HuH-7 (cell line): Measurements from ENCODE around the gene SYT2.

ENCODE experiments used
- DNase-seq: peaks from one replicate; pipeline ENCODE4 v3.0.0; 2011; ENCODE audit warnings: low spot score

SYT2 gene

DNA sequence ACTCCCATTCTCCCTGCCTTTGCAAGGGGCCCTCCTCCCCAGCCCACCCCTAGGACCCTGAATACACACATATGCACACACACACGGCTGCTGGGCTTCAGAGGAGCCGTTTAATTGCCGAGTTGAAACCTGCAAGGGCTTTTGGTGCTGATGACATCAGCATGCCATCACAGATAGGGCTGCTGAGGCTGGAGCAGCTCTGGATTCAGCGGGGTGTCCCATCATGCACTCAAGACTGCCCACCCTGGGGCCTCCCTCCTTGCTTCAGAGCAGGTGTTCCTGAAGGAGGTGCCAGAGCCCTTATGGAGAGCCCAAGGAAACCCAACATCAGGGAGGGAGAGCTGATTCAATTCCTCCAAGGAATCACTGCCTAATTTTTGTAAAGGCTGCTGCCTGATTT, 5.7 kb downstream of the SYT2 start:
- no peak for DNase-seq

DNA sequence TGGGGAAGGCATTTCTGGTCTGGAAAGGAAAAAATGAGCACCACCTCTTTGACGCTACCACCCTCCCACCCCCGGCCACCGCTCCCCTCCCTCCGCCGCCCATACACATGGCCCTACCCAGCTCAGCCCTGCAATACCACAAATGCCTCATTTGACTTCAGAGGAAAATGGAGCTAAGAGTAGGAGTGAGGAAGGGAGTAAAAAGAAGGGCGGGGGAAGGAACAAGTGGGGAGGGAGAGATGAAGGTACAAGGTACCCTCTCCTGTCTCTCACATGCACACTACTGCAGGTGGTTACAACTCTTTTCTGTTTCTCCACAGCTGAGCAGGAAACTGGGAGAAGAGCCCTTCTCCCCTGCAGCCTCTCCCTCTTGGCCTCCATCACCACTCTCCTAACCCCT, 7.1 kb downstream of the SYT2 start:
- no peak for DNase-seq

DNA sequence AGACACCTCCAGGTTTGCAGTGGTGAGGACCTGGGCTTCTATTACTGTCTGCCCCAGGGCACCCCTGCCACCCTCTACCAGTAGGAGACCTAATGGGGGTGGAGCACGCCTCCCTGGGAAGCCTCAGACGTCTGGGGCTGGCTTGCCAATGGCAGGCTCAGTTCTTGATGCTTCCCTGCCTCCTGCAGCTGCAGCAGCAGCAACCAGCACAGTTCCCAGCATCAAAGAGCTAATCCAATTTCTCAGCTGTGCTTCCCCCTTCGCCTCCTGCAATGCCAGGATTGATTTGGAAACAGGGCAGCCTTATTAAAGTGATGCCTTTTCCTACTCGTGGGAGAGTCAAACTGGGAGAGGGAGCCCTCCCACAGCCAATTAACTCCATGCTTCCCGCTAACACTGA, 8.2 kb downstream of the SYT2 start:
- DNase-seq = no peak

DNA sequence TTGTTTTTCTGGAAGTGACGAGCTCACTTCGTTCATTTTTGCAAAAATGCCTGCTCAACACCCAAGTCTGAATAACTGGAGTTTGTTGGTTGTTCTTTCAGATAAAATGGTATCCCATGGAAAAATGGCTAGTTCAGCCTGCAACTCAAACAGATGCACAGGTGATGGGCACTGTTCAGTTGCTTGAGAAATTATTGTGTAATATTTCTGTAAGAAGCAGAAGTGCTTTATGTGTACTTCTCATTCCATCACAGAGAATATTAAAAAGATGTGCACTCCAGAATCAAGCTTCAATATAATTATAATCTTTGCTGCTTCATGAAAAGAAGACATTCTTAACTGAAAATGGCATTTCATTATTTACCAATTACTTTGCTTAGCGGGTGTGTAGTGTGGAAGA, 9.1 kb downstream of the SYT2 start:
- DNase-seq = no peak

DNA sequence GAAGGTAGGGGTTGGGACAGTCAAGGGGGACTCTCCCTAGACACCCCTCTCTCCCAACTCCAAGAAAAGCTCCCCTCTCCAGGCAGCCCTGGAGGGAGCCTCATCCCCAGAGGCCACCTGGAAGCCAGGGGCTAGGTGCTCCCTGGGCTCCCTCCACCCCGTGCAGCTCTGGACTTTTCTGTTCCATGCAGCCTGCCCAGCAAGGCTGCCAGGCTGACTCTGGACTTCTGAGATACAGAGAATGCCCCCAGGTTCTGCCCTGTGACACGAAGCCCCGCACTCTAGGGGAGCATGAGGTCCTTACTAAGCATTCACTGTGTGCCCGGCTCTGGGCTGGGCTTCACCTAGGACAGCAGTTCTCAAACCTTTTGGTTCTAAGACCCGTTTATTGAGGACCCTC, 10.2 kb downstream of the SYT2 start:
- DNase-seq = no peak

DNA sequence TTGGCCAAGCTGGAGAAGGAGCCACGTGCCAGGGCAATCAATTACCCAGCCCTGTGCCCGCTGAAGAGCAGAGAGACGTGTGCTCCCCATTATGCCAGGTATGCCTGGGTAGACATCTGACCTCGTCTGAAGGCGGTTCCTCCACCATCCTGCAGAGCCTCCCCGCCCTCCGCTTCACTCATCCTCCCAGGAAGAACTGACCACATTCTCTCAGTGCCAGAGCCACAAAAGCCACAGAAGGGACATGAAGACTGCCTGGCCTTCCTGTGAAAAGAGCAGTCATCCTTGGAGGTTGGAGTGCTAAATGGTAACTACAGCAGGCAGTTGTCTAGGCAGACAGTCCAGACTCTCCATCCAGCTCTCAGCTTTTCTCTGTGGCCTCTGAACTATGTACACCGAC, 12.0 kb downstream of the SYT2 start:
- DNase-seq = no peak

DNA sequence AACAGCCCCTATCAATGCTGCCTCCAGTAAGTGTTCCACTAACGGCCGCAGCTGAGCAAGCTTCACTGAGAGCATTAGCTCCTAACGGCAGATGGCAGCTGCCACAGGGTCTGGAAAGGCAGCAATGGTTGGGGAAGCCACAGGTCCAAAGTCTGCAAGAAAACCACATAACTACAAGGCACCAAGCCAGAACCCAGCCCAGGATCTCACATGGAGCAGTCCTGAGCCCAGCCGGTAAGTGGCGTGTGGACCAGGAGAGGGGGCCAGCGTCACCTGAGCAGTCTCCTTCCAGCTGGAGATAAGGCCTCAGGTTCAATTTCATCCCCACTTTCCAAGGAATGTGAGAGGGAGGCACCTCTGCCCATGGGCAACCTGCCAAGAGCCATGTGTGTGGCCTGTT, 13.2 kb downstream of the SYT2 start:
- DNase-seq = no peak

DNA sequence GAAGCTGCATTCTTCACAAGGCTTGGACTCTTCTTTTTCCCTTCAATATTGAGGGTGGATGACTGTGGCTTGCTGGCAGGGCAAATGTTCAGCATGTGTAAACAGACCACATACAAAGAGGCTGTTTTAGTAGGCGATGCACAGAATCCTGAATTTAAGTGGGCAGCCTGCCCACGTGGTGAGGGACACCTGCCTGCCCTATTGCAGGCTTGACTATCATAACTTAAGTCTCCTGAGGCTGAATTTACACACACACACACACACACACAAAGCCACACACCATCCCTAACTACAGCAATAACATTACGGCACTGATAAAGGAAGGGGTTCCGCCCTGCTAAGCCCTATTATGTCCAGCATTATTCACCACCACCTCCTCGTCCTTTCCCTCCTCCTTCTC, 15.9 kb downstream of the SYT2 start:
- no peak for DNase-seq

DNA sequence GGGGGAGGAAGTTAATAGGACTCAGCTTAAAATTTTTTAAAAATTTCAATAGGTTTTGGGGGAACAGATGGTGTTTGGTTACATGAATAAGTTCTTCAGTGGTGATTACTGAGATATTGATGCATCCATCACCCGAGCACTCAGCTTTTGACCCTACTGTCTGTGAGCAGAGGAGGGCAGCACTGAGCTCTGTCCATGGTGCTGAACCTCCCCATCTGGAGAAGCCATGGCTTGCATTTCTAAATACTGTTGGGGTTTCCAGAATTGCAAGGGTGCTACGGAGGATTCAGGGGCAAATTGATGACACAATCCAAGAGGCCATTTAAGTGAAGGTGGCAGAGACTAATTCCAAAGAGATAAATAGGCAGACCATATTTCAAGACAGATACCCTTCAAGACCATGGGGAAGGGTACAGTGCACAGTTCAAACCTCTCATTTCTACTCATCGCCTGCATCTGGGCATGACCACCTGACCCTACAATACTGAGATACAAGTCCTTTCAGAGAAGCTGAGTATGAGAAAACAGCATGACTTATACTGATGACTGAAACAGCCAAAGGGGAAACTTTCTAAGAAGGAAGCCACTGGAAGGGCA, 17.2 kb downstream of the SYT2 start:
- peak; percentile 77 for DNase-seq

DNA sequence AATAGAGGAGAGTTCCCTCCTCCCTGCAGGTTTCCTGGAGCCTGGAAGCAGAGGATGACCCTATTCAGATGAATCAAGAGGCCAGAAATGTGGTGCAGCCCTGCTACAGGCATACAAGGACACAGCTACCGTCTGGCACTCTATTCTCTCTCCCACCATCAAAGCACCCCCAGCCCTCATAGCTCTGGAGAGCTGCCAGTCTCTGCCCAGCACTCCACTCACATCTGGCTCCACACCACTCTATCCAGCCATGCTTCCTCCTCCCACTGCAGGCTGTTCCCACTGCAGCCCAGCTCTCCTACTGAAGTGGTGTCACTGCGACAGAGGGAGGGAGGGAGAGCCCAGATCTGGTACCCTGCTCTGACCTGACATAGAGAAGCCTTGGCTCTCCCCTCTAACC, 18.4 kb downstream of the SYT2 start:
- no peak for DNase-seq

DNA sequence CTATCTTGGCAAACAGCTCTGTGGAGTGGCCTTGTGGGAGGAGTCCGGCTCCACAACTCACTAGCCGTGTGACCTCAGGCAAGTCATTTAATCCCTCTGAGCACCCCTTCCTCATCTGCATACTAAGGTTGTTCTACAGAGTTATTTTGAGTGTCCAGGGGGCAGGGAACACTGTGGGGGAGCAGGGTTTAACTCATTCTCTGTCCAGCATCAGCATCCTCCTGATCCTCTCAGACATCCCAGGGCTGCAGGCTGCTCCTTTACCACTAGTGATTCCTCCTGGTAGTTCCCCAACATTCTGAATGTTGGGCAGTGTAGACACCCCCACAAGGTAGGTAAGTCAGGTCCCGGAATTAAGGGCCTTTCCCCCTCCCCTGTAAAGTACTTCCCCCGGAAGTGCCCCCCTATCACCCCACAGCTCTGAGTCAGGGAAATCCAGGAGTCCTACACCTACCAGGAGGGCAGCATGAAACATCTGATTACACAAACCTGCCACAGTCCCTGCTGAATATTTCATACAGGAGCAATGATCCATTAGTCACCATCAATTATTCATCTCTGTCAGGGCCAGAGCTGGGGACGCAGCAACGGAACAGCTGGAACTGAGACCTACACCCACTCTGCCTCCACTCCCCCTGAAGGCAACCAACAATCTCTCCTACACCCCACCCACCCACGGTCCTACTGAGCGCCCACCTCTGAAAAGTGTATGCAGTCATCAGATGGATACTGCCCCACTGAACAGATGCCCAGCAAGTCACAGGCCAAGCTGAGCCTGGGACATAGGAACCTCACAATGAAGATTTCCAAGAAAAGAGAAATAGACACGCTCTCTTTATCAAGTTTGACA, 20.5 kb downstream of the SYT2 start:
- DNase-seq = no peak

DNA sequence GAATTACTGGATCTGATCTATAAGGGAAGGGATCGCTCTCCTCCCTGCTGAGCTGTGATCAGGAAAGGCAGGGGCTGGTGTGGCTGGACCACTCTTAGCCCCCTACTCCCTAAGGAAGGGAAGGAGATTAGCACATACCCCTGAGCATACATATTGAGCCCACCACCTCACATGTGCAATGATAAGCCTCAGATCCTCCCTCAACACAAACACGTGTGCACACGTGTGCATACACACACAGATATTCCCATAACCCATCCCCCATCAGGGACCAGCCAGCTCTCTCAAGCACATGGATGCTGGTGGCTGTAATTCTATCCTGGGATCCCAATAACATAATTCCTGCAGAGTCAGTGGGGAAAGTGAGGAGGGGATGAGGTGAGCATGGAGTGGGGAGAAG, 21.2 kb downstream of the SYT2 start:
- no peak for DNase-seq

DNA sequence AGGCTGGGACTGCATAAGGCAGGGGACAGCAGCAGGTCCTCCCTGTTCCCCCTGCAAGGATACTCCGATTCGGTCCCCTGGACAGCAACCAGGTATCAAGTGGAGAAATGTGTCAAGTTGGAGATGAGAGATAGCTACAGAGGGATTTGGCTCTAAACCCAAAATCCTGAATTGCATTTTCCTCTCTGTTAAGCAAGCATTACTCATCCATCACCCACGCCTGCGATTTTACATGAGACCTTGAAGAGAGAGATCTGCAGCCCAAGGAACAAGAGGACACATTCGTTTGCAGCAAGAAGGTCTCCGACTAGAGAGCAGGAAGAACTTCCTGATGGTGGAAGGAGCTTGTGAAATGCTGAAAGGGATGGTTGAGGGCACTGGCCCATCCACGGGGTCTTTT, 21.9 kb downstream of the SYT2 start:
- no peak for DNase-seq

DNA sequence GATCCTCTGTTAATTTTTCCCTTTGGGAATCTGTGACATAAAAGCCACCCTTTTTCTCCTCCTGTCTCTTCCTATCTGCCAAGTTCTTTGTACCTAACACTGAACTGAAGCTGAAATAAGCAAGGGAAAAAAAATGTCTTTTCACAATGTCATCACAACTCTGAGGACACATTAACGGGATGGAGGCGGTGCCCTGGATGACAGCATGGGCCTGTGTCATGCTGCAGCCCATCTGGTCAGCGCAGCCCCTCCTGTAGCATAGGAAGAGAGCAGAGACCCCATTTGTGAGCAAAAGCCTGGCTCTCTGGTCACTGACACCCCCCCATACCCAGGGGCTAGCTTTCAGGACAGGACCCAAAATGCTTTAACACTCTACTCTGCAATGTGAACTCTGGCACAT, 22.5 kb downstream of the SYT2 start:
- DNase-seq = no peak

DNA sequence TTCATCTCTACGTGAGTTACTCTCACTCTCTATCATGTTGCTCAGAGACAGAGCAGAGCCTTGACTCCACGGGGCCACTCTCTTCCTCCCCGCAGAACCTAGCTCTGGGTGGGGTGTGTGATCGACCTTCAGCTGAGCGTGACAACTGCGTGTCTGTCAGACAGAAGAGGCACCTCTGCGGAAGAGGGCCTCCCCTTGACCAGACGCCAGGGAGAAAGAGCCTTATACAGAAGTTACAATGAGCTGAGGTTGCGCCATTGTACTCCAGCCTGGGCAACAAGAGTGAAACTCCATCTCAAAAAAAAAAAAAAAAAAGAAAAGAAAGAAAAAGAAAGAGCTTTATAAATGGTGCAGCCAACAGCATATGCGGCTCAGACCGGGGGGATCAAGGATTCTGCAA, 22.9 kb downstream of the SYT2 start:
- DNase-seq = no peak

DNA sequence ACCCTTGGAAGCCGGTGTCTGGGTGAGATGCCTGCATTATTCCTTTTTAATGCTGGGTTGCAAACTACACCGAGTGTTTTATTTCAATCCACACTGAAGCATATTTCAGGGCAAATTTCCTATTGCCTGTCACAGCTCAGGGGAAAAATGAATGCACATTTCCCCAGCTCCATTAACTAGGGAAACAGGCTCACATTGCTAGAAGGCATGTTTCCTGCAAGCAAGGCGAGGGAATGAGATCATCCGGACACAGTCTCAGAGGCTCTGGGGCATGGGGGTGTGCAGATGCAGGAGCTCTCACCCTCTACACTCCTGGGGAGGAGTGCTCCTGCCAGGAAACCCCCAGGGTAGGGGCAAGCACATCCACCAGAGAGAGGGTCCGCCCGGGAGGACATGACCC, 24.6 kb downstream of the SYT2 start:
- no peak for DNase-seq

DNA sequence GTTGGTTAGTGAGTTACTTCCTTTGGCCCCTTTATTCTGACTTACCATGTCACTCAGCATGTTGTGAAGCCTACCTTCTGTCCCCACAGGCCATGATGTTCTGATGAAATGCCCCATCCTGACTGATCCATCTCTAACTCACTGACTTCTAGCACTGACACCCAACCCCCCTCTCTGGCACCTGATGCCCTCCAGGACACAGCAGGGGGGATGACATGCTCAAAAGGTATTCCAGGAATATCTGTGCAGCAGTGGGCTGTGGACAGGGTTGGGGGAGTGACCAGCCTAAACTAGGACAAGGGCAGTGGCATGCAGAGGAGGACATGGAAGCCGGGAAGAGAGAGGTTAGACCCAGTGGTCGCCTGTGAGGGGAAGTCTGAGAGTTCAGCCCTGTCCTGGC, 25.5 kb downstream of the SYT2 start:
- DNase-seq = no peak

DNA sequence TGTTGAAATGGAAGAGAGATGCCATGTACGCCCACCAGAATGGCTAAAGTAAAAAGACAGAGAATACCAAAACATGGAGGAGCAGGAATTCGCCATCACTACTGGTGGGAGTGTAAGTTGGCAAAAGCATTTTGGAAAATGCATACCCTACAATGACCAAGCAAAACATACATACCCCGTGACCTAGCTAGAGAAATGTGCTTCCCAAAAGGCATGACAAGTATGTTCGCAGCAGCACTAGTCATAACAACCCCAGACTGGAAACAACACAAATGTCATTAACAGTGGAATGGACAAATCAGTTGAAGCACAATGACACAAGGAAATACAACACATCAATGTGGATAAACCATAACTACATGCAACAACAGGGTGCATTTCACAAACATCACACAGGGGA, 27.2 kb downstream of the SYT2 start:
- no peak for DNase-seq

DNA sequence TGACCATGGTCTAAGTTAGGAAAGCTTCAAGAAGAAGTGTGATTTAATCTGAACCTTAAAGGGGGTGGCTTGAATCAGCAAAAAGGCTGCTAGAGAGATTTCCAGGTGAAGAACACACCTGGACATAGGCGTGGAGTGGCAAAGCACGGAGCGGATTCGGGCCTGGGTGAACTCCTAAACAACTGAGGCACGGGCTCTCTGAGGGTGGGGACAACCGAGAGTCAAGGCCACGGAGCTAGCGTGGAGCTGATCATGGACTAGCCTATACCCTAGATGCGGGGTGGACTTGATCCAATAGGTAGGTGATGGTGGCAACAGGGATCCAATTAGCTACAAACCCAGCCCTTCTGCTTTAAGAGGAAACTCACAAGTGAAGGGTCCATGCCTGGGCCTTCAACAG, 27.8 kb downstream of the SYT2 start:
- DNase-seq = no peak

DNA sequence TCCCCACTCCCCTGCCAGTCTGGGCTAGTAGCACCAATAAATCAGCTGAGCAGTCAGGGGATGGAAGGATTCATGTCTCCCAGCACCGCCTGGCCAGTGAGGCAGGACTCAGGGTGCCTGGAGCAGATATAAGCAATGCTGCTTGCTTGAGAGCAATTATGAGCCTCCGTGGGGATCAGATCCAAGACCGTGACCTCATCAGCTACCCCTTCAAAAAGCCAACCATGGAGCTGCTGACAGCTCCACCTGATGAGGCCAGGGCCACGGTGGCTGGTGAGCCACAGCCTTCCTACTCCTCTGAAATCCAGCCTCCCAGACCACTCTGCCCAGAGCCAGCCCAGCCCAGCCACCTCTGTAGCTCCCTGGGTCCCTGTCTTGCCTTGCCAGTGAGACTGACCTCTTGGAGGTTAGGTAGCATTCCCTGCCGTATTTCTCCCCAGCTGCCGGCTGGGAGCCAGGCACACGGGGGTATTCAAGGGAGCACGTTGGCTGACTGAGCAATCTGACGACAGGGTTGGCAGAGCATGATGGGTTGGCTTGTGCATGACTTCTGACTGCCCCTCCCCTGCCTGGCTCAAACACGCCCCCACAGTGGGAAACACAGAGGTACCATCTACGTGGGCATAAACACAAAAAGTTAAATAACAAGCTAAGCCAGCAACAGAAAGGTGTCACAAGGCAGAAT, 28.4 kb downstream of the SYT2 start:
- no peak for DNase-seq

DNA sequence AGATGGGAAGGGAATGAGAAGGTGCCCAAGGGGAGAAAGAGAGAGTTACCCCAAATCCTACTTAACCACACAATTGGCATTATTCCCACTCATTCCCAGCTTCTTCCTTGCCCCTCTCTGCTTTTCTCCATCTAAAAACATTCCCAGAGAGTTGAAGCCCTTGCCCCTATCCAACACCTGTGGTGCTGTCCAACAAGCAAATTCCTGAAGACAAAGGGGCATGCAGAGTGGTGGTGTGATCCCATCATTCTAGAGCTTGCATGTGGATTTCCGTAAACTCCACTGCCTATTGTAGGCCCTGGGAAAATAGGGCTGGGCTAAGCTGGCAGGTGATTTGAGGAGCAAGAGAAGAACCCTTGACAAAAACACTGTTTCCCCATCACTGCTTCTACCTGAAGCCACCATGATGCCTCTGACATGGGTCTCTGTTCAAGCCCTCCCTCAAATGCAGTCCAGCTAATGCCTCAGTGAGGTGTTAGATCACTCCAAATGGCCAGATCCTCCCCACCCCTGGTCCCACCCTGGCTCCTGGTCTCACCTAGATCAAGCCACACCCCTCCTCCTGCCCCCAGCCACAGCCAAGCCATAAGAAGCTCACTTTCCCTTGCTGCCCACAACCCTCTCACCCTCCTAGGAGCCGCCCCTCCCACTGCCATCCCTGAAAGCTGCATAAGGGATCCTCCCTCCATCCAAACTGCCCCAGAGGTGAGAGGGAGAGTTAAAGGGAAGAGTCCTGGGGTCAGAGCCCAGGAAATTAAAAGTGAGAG, 29.5 kb downstream of the SYT2 start:
- no peak for DNase-seq

DNA sequence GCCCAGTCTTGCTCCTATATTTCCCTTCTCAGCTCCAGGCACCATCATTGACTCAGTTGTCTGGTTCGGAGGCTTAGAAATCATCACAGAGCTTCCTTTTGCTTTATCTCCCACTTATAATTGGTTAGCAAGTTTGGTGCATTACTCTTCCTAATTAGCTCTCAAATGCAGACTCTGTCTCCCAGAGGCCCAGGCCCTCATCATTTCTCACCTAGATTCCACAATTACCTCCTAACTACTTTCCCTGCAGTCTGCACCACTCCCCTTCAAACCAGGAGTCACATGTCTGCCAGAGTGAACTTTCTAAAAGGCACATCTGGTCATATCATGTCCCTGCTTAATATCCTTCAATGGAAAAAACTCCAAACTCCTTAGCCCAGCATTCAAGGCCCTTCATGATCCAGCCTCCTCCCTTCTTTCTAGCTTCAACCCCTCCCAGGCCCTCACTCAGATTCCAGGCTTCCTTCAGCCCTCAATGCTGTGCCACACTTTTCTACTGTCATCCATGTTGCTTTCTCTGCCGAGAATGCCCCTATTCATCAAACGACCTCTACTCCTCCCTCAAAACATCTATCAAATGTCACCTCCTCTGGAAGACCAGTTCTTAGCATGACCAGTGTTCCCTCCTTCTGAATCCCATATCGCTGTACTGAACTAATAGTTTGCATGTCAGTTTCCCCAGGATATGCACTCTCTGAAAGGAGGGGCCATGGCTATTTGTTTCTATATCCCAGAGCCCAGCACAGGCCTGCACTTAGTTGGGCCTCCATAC, 30.7 kb downstream of the SYT2 start:
- no peak for DNase-seq
